Endothelial cell (in vitro differentiated cells): ENCODE measurements around the gene CDYL2. TPM values are rescaled to one million over a fixed set of nuclear protein-coding genes. Genes with fewer than 3 reads are reported as not detected.

Source experiments
- DNase-seq: peaks from one replicate; pipeline ENCODE4 v3.0.0; 2021; ENCODE audit warnings: low spot score
- H3K27ac Mint-ChIP-seq: one replicate; pipeline ENCODE4 v1.8.0; 2021; ENCODE audit warnings: mixed read lengths, inconsistent platforms; ENCODE audit not compliant: unreplicated experiment
- H3K27me3 Mint-ChIP-seq: one replicate; pipeline ENCODE4 v1.8.0; 2021; ENCODE audit warnings: mild to moderate bottlenecking, moderate library complexity, mixed read lengths, inconsistent platforms; ENCODE audit not compliant: unreplicated experiment
- H3K36me3 Mint-ChIP-seq: one replicate; pipeline ENCODE4 v1.8.0; 2021; ENCODE audit warnings: mild to moderate bottlenecking, low read depth, mixed read lengths, inconsistent platforms; ENCODE audit not compliant: unreplicated experiment
- H3K4me1 Mint-ChIP-seq: one replicate; pipeline ENCODE4 v1.8.0; 2021; ENCODE audit warnings: mild to moderate bottlenecking, mixed read lengths, inconsistent platforms; ENCODE audit not compliant: unreplicated experiment
- H3K4me3 Mint-ChIP-seq: one replicate; pipeline ENCODE4 v1.8.0; 2021; ENCODE audit warnings: mild to moderate bottlenecking, mixed read lengths, inconsistent platforms; ENCODE audit not compliant: unreplicated experiment
- H3K9me3 Mint-ChIP-seq: one replicate; pipeline ENCODE4 v1.8.0; 2021; ENCODE audit warnings: mixed read lengths, inconsistent platforms; ENCODE audit not compliant: unreplicated experiment
- CTCF ChIP-seq: fragments of 200-600 bp; sonication (generic); IDR thresholded peaks from one replicate; pipeline ENCODE4 v1.5.0; 2021; ENCODE audit warnings: antibody characterized with exemption; ENCODE audit not compliant: unreplicated experiment
- total RNA-seq: library from RNA; stranded (reverse); fragmentation: NEBNext Ultra II Directional; extraction: Animal tissue kit (Norgen Biotek cat#: 25700); gene quantifications from one replicate; pipeline ENCODE4 v1.2.1, GENCODE V29; 2021; ENCODE audit not compliant: unreplicated experiment

The CDYL2 gene
- total RNA-seq, 1 donor from 2014 or later, result 26.6 TPM

DNA sequence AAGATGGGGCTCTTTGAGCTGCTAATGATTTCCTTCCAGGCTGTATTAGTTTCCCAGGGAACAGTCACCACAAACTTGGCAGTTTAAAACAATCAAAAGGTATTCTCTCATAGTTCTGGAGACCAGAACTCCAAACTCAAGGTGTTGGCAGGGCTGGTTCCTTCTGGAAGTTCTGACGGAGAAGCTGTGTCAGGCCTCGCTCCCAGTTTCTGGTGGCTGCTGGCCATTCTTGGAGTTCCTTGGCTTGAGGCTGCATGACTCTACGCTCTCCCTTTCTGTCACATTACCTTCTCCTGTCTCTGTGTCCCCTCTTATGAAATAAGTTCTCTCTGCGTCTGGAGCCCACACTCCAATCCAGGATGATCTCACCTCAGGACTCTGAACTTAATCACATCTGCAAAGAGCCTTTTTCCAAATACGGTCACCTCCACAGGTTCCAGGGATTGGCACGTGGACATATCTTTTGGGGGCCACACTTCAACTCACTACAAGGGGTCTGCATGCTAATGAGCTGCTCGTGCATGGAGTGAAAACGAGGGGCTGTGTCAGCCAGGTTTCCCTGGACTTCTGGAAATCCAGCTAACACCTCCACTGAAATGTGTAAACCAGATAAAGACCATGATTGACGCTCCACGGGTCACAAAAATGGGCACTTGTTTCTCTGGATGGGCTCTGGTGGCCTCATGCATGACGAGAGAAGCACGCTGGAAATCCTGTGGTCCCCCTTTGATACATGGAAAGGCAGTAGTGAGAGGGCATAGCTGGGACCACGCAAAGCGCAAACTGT, 185.3 kb downstream of the CDYL2 start:
- Mint-ChIP-seq H3K9me3 (no peaks in the 10 kb centered on the region), H3K4me3 (no peak overlapping the region), H3K27ac (no peak overlapping the region), H3K36me3 (peaks cover 27% of the 10 kb centered on the region), H3K27me3 (peaks cover 4% of the 10 kb centered on the region), H3K4me1 (no peaks in the 10 kb centered on the region)
- no peak for DNase-seq
- TF ChIP-seq CTCF, result no peak

DNA sequence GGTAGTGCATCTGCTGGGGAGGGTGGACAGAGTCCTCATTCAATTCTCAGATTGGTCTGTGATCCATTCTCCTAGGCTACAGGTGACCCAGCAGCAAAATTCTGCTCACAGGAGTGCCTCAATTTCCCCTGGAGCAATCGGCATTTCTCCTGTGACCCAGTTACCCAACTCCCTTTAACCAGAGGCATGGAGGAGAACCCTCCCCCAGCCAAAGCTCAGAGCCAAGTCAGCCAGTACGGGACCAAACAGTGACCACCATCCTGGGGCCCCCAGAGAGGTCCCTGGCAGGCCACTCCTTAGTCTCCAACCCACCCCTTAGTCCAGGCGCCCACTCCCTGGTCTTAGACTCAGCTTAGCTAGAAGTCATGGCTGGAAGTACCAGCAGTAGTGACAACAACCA, 188.0 kb downstream of the CDYL2 start:
- no peak for DNase-seq
- Mint-ChIP-seq H3K9me3 (no peaks in the 10 kb centered on the region), H3K4me3 (no peak overlapping the region), H3K4me1 (no peaks in the 10 kb centered on the region), H3K27ac (no peak overlapping the region), H3K27me3 (peaks cover 4% of the 10 kb centered on the region), H3K36me3 (peaks cover 33% of the 10 kb centered on the region)
- TF ChIP-seq CTCF, result no peak

- Mint-ChIP-seq H3K27ac (no peak overlapping the region), H3K9me3 (no peaks in the 10 kb centered on the region), H3K27me3 (peaks cover 4% of the 10 kb centered on the region), H3K36me3 (peaks cover 33% of the 10 kb centered on the region), H3K4me1 (no peaks in the 10 kb centered on the region), H3K4me3 (no peak overlapping the region)
- no peak for DNase-seq
- TF ChIP-seq CTCF, result no peak
Observed at GRCh38 chr16:80615735-80616134, 188.7 kb downstream of the CDYL2 start.

DNA sequence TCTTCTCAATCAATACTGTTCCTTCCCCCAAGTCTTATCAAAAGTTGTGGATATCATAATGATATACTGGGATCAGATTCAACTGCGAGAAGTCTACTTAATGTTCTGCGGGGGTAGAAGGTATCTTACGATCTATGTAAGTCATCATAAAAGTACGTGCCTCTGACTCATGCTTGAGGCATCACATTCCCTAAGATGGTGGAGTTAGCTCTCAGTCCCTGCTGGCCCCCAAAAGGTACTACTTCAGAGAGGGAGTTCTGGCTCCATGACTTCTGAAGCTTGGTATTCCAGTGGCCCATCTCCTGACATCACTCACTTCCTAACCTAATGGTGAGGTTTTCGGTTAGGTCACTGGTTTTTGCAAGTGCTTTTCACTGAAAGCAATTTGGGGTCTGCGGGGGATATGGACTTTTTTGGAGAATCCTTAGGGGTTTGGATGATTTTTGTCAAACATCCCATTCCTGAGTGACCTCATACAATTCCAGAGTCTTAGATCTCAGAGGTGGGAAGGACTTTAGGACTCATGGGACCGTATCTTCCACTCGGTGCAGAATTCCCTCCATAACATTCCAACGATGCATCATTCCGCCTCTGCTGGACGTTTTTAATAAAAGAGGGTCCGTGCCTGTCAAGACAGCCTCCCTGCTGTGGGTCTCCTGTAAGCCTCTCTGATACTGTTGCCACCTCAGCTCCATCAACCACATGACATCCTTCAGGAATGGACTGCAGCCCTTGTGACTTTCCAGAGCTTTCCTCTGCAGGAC, 189.3 kb downstream of the CDYL2 start:
- H3K27me3 Mint-ChIP-seq, result peaks cover 6% of the 10 kb centered on the region
- DNase-seq, result no peak
- H3K9me3 Mint-ChIP-seq, result no peaks in the 10 kb centered on the region

More for the DNA sequence above, 189.3 kb downstream of the CDYL2 start:
- no peak for TF ChIP-seq CTCF
- Mint-ChIP-seq H3K4me3 (no peak overlapping the region), H3K36me3 (peaks cover 33% of the 10 kb centered on the region), H3K4me1 (peaks cover 4% of the 10 kb centered on the region), H3K27ac (no peak overlapping the region)
